ENCODE measurements around the gene PRORP. TPM values are rescaled to one million over a fixed set of nuclear protein-coding genes. Genes with fewer than 3 reads are reported as not detected.
A peak's percentile ranks its signal among the peaks of the same experiment; 100 is the strongest.

Gene PRORP
- total and polyA plus RNA-seq, 2 experiments from 2014 or later = 28.8 to 50.4 TPM

DNA sequence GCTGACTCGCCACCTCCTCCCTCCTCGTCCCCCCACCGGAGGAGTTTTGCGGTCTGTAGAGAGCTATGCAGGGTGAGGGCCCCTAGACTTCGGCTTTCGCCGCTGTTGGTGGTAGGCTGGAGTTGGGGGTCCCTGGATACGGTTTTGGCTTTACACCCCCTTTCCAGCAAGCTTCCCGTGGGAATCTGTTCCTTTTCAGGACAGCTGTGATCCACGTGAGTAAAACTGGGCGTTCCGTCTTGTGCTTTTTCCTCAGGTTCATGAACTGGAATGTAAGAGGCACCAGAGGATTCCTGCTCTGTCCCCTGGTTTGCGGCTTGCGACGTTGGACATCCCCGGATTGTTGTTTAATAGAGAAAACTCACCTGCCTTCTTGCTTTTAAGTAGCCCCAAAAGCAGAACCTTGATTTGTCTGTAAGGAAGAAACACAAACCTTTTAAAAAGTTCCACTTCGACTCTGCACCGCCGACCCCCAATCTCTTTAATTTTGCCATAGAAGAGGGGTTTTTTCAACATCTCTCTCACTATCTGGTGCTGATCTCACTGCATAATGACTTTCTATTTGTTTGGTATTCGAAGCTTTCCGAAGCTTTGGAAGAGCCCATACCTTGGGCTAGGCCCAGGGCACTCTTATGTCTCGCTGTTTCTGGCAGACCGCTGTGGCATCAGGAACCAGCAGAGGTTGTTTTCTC, 490 bp downstream of the PRORP start:
- peak overlapping the region; percentile 77 for H3K4me3 ChIP-seq
- peaks cover 26% of the 10 kb centered on the region; the same call in 1 of the 2 replicates for H3K79me2 ChIP-seq (replicated peaks; ENCODE audit: insufficient read depth)
- TF ChIP-seq, protein P1, sequence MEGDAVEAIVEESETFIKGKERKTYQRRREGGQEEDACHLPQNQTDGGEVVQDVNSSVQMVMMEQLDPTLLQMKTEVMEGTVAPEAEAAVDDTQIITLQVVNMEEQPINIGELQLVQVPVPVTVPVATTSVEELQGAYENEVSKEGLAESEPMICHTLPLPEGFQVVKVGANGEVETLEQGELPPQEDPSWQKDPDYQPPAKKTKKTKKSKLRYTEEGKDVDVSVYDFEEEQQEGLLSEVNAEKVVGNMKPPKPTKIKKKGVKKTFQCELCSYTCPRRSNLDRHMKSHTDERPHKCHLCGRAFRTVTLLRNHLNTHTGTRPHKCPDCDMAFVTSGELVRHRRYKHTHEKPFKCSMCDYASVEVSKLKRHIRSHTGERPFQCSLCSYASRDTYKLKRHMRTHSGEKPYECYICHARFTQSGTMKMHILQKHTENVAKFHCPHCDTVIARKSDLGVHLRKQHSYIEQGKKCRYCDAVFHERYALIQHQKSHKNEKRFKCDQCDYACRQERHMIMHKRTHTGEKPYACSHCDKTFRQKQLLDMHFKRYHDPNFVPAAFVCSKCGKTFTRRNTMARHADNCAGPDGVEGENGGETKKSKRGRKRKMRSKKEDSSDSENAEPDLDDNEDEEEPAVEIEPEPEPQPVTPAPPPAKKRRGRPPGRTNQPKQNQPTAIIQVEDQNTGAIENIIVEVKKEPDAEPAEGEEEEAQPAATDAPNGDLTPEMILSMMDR (conservative IDR thresholded peaks at IDR 0.05; ENCODE audit: low read depth in 2 of 2) = no peak
- TF ChIP-seq, protein P2, sequence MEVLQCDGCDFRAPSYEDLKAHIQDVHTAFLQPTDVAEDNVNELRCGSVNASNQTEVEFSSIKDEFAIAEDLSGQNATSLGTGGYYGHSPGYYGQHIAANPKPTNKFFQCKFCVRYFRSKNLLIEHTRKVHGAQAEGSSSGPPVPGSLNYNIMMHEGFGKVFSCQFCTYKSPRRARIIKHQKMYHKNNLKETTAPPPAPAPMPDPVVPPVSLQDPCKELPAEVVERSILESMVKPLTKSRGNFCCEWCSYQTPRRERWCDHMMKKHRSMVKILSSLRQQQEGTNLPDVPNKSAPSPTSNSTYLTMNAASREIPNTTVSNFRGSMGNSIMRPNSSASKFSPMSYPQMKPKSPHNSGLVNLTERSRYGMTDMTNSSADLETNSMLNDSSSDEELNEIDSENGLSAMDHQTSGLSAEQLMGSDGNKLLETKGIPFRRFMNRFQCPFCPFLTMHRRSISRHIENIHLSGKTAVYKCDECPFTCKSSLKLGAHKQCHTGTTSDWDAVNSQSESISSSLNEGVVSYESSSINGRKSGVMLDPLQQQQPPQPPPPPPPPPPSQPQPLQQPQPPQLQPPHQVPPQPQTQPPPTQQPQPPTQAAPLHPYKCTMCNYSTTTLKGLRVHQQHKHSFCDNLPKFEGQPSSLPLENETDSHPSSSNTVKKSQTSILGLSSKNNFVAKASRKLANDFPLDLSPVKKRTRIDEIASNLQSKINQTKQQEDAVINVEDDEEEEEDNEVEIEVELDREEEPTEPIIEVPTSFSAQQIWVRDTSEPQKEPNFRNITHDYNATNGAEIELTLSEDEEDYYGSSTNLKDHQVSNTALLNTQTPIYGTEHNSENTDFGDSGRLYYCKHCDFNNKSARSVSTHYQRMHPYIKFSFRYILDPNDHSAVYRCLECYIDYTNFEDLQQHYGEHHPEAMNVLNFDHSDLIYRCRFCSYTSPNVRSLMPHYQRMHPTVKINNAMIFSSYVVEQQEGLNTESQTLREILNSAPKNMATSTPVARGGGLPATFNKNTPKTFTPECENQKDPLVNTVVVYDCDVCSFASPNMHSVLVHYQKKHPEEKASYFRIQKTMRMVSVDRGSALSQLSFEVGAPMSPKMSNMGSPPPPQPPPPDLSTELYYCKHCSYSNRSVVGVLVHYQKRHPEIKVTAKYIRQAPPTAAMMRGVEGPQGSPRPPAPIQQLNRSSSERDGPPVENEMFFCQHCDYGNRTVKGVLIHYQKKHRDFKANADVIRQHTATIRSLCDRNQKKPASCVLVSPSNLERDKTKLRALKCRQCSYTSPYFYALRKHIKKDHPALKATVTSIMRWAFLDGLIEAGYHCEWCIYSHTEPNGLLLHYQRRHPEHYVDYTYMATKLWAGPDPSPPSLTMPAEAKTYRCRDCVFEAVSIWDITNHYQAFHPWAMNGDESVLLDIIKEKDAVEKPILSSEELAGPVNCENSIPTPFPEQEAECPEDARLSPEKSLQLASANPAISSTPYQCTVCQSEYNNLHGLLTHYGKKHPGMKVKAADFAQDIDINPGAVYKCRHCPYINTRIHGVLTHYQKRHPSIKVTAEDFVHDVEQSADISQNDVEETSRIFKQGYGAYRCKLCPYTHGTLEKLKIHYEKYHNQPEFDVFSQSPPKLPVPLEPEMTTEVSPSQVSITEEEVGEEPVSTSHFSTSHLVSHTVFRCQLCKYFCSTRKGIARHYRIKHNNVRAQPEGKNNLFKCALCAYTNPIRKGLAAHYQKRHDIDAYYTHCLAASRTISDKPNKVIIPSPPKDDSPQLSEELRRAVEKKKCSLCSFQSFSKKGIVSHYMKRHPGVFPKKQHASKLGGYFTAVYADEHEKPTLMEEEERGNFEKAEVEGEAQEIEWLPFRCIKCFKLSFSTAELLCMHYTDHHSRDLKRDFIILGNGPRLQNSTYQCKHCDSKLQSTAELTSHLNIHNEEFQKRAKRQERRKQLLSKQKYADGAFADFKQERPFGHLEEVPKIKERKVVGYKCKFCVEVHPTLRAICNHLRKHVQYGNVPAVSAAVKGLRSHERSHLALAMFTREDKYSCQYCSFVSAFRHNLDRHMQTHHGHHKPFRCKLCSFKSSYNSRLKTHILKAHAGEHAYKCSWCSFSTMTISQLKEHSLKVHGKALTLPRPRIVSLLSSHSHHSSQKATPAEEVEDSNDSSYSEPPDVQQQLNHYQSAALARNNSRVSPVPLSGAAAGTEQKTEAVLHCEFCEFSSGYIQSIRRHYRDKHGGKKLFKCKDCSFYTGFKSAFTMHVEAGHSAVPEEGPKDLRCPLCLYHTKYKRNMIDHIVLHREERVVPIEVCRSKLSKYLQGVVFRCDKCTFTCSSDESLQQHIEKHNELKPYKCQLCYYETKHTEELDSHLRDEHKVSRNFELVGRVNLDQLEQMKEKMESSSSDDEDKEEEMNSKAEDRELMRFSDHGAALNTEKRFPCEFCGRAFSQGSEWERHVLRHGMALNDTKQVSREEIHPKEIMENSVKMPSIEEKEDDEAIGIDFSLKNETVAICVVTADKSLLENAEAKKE (CRISPR knock-in tag; IDR thresholded peaks at IDR 0.05) = no peak
- H4K20me1 ChIP-seq (replicated peaks; ENCODE audit: insufficient read depth) = no peaks in the 10 kb centered on the region
- no peaks in the 10 kb centered on the region for H3K9me2 ChIP-seq (ENCODE audit: insufficient read depth)
- Mint-ChIP-seq H3K4me3 (peak overlapping the region; percentile 96), H3K27ac (peak overlapping the region; percentile 100), H3K4me1 (peaks cover 14% of the 10 kb centered on the region), H3K9me3 (no peaks in the 10 kb centered on the region), H3K36me3 (ENCODE audit: low read depth) (peaks cover 5% of the 10 kb centered on the region), H3K27me3 (ENCODE audit: insufficient read depth, low read depth, poor library complexity) (peaks cover 9% of the 10 kb centered on the region)
- H3K36me3 ChIP-seq (ENCODE audit: insufficient read depth) = no peaks in the 10 kb centered on the region
- H3K4me1 ChIP-seq (ENCODE audit: insufficient read depth) = peaks cover 9% of the 10 kb centered on the region; the same call in 1 of the 2 replicates
- H3F3A ChIP-seq (replicated peaks; ENCODE audit: low read depth) = no peaks in the 10 kb centered on the region
- peak; percentile 58 for DNase-seq (ENCODE audit: low spot score)
- H3K27me3 ChIP-seq (ENCODE audit: insufficient read depth) = no peaks in the 10 kb centered on the region
- ATAC-seq = peak; percentile 35
- H3K27ac ChIP-seq (ENCODE audit: low read depth) = peak overlapping the region; percentile 98
- H2AFZ ChIP-seq = peak overlapping the region; percentile 85
- peak overlapping the region; percentile 84 for H3K4me2 ChIP-seq

DNA sequence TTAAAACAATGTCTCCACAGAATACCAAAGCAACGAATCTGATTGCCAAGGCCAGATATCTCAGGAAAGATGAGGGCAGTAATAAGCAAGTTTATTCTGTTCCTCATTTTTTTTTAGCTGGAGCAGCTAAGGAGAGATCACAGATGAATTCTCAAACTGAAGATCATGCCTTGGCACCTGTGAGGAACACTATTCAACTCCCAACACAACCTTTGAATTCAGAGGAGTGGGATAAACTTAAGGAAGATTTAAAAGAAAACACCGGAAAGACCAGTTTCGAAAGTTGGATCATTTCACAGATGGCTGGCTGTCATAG, 994 bp downstream of the PRORP start:
- no peak overlapping the region for H3K27ac ChIP-seq (ENCODE audit: low read depth)
- TF ChIP-seq ZNF114 (CRISPR knock-in tag; IDR thresholded peaks at IDR 0.05) (no peak), JUNB (IDR thresholded peaks at IDR 0.05; ENCODE audit: unreplicated experiment) (no peak)

More for the DNA sequence above, 994 bp downstream of the PRORP start:
- Histone ChIP-seq H3K4me2 (peak overlapping the region; percentile 84), H3K4me1 (ENCODE audit: insufficient read depth) (peaks cover 9% of the 10 kb centered on the region; the same call in 1 of the 2 replicates), H3F3A (replicated peaks; ENCODE audit: low read depth) (no peaks in the 10 kb centered on the region), H3K27me3 (ENCODE audit: insufficient read depth) (no peaks in the 10 kb centered on the region), H3K9me2 (ENCODE audit: insufficient read depth) (no peaks in the 10 kb centered on the region), H3K4me3 (peak overlapping the region; percentile 77), H2AFZ (no peak overlapping the region), H3K36me3 (ENCODE audit: insufficient read depth) (no peaks in the 10 kb centered on the region), H3K79me2 (replicated peaks; ENCODE audit: insufficient read depth) (peaks cover 30% of the 10 kb centered on the region; the same call in 1 of the 2 replicates), H4K20me1 (replicated peaks; ENCODE audit: insufficient read depth) (no peaks in the 10 kb centered on the region)
- Mint-ChIP-seq H3K9me3 (no peaks in the 10 kb centered on the region), H3K27ac (peak overlapping the region; percentile 100; the same call in 1 of the 2 replicates), H3K4me1 (peaks cover 14% of the 10 kb centered on the region), H3K36me3 (ENCODE audit: low read depth) (peaks cover 5% of the 10 kb centered on the region), H3K27me3 (ENCODE audit: insufficient read depth, low read depth, poor library complexity) (peaks cover 9% of the 10 kb centered on the region), H3K4me3 (peak overlapping the region; percentile 96)
- ATAC-seq = no peak
- no peak for DNase-seq (ENCODE audit: low spot score)
